Mesodermal cell (in vitro differentiated cells): ENCODE results near the gene TTLL11.

ENCODE experiments used
- H3K27ac ChIP-seq: 2 replicates; pipeline ENCODE4 v1.7.0; 2013; ENCODE audit warnings: mild to moderate bottlenecking, low read depth, low read length, moderate library complexity; ENCODE audit not compliant: severe bottlenecking
- H3K36me3 ChIP-seq: 2 replicates; pipeline ENCODE4 v1.7.1; 2013; ENCODE audit warnings: mild to moderate bottlenecking, low read length, moderate library complexity; ENCODE audit not compliant: control insufficient read depth, insufficient read depth
- H3K4me1 ChIP-seq: one replicate; pipeline ENCODE4 v1.7.1; 2013; ENCODE audit warnings: mild to moderate bottlenecking, low read length; ENCODE audit not compliant: insufficient read depth, control insufficient read depth, poor library complexity, severe bottlenecking
- H3K4me3 ChIP-seq: 2 replicates; pipeline ENCODE4 v1.7.0; 2013; ENCODE audit warnings: low read length, control low read depth, mild to moderate bottlenecking; ENCODE audit not compliant: insufficient read depth, poor library complexity, severe bottlenecking; ENCODE audit errors: extremely low read depth
- H3K9me3 ChIP-seq: 2 replicates; pipeline ENCODE4 v1.7.1; 2013; ENCODE audit warnings: mild to moderate bottlenecking, low read length, moderate library complexity; ENCODE audit not compliant: control insufficient read depth
- WGBS, 2 experiments: methylation state at CpG; one replicate each; pipeline ENCODE4 v1.1.5; 2013; ENCODE audit warnings: missing lambda C conversion rate in 2 of 2; ENCODE audit not compliant: insufficient coverage in 2 of 2; 5-methylcytosine and 5-hydroxymethylcytosine counted together

TTLL11 gene

GRCh38 chr9:121939643-121940042 is 153.5 kb downstream of the TTLL11 start:
- H3K36me3 ChIP-seq: no peaks in the 10 kb centered on the region
- no peak overlapping the region for H3K27ac ChIP-seq
- H3K4me1 ChIP-seq: no peaks in the 10 kb centered on the region
- H3K4me3 ChIP-seq: no peak overlapping the region
- 61 to 69% methylated on average over 8 to 10 of the region's 10 CpGs for WGBS, 2 experiments
- H3K9me3 ChIP-seq: no peaks in the 10 kb centered on the region

GRCh38 chr9:121938621-121939020 is 154.5 kb downstream of the TTLL11 start:
- Histone ChIP-seq H3K27ac (no peak overlapping the region), H3K4me1 (no peaks in the 10 kb centered on the region), H3K36me3 (no peaks in the 10 kb centered on the region), H3K9me3 (no peaks in the 10 kb centered on the region), H3K4me3 (no peak overlapping the region)
- WGBS, 2 experiments: 95 to 100% methylated on average over 1 to 2 of the region's 3 CpGs

GRCh38 chr9:121937240-121937639 is 155.9 kb downstream of the TTLL11 start:
- Histone ChIP-seq H3K36me3 (no peaks in the 10 kb centered on the region), H3K9me3 (no peaks in the 10 kb centered on the region), H3K27ac (no peak overlapping the region), H3K4me3 (no peak overlapping the region), H3K4me1 (no peaks in the 10 kb centered on the region)
- WGBS, 2 experiments: no CpG with 5 or more reads among the region's 2 CpGs

- Histone ChIP-seq H3K4me3 (no peak overlapping the region), H3K4me1 (no peaks in the 10 kb centered on the region), H3K9me3 (no peaks in the 10 kb centered on the region), H3K27ac (no peak overlapping the region), H3K36me3 (no peaks in the 10 kb centered on the region)
- 73 to 74% methylated on average over 9 of the region's 9 CpGs for WGBS, 2 experiments
Measured at GRCh38 chr9:121935739-121936138, 157.4 kb downstream of the TTLL11 start.

- Histone ChIP-seq H3K4me3 (no peak overlapping the region), H3K36me3 (no peaks in the 10 kb centered on the region), H3K27ac (no peak overlapping the region), H3K4me1 (no peaks in the 10 kb centered on the region), H3K9me3 (no peaks in the 10 kb centered on the region)
- WGBS, 2 experiments: 50 to 80% methylated on average over 2 to 5 of the region's 5 CpGs
Measured at GRCh38 chr9:121930956-121931355, 162.2 kb downstream of the TTLL11 start.

- Histone ChIP-seq H3K4me1 (no peaks in the 10 kb centered on the region), H3K27ac (no peak overlapping the region), H3K9me3 (no peaks in the 10 kb centered on the region), H3K4me3 (no peak overlapping the region), H3K36me3 (no peaks in the 10 kb centered on the region)
- 72 to 73% methylated on average over 8 to 10 of the region's 12 CpGs for WGBS, 2 experiments
Measured at GRCh38 chr9:121929893-121930875, 162.9 kb downstream of the TTLL11 start.

GRCh38 chr9:121927636-121928035 is 165.5 kb downstream of the TTLL11 start:
- H3K36me3 ChIP-seq: no peaks in the 10 kb centered on the region
- WGBS, 2 experiments: no CpG with 5 or more reads among the region's 1 CpG
- H3K9me3 ChIP-seq: no peaks in the 10 kb centered on the region
- H3K4me1 ChIP-seq: no peaks in the 10 kb centered on the region
- no peak overlapping the region for H3K27ac ChIP-seq
- no peak overlapping the region for H3K4me3 ChIP-seq

GRCh38 chr9:121927081-121927480 is 166.0 kb downstream of the TTLL11 start:
- Histone ChIP-seq H3K9me3 (no peaks in the 10 kb centered on the region), H3K27ac (no peak overlapping the region), H3K36me3 (no peaks in the 10 kb centered on the region), H3K4me1 (no peaks in the 10 kb centered on the region), H3K4me3 (no peak overlapping the region)
- WGBS, 2 experiments: 88 to 100% methylated on average over 1 of the region's 5 CpGs

GRCh38 chr9:121926351-121926801 is 166.7 kb downstream of the TTLL11 start:
- Histone ChIP-seq H3K4me3 (no peak overlapping the region), H3K36me3 (no peaks in the 10 kb centered on the region), H3K9me3 (no peaks in the 10 kb centered on the region), H3K4me1 (no peaks in the 10 kb centered on the region), H3K27ac (no peak overlapping the region)
- 88 to 89% methylated on average over 9 to 10 of the region's 10 CpGs for WGBS, 2 experiments

GRCh38 chr9:121925935-121926334 is 167.2 kb downstream of the TTLL11 start:
- WGBS, 2 experiments: 88 to 94% methylated on average over 12 of the region's 12 CpGs
- Histone ChIP-seq H3K9me3 (no peaks in the 10 kb centered on the region), H3K27ac (no peak overlapping the region), H3K4me3 (no peak overlapping the region), H3K36me3 (no peaks in the 10 kb centered on the region), H3K4me1 (no peaks in the 10 kb centered on the region)

GRCh38 chr9:121924700-121925099 is 168.4 kb downstream of the TTLL11 start:
- Histone ChIP-seq H3K4me1 (no peaks in the 10 kb centered on the region), H3K9me3 (no peaks in the 10 kb centered on the region), H3K36me3 (no peaks in the 10 kb centered on the region), H3K27ac (no peak overlapping the region), H3K4me3 (no peak overlapping the region)
- WGBS, 2 experiments: 88 to 100% methylated on average over 1 of the region's 4 CpGs
